HG03460 (cell line): ENCODE results near the gene CD52.
"Not testable (repeated sequence)": the region's sequence is repeated elsewhere in the genome, so short reads cannot be mapped to it uniquely, and the experiment has no call there.

ENCODE experiments used
- ATAC-seq: cut with Tn5 transposase; IDR thresholded peaks from one replicate; pipeline ENCODE4 v1.9.1; 2021; ENCODE audit not compliant: unreplicated experiment

The CD52 gene

GRCh38 chr1:26283871-26284596 lies 33.7 kb upstream of the CD52 start:
- no peak for ATAC-seq

GRCh38 chr1:26284597-26285347 lies 33.0 kb upstream of the CD52 start:
- no peak for ATAC-seq

GRCh38 chr1:26285366-26286063 lies 32.2 kb upstream of the CD52 start:
- no peak for ATAC-seq

GRCh38 chr1:26286064-26286416 lies 31.7 kb upstream of the CD52 start:
- no peak for ATAC-seq

GRCh38 chr1:26287033-26287711 lies 30.6 kb upstream of the CD52 start:
- ATAC-seq: peak; percentile 38

- no peak for ATAC-seq
Observed at GRCh38 chr1:26287811-26288210, 29.9 kb upstream of the CD52 start.

- no peak for ATAC-seq
Observed at GRCh38 chr1:26288311-26288941, 29.3 kb upstream of the CD52 start.

- ATAC-seq: peak; percentile 34
Observed at GRCh38 chr1:26289158-26290059, 28.3 kb upstream of the CD52 start.

GRCh38 chr1:26290122-26290881 lies 27.5 kb upstream of the CD52 start:
- no peak for ATAC-seq

- ATAC-seq: no peak
Observed at GRCh38 chr1:26290882-26291261, 26.9 kb upstream of the CD52 start.

- ATAC-seq: no peak
Observed at GRCh38 chr1:26291433-26291832, 26.3 kb upstream of the CD52 start.

- no peak for ATAC-seq
Observed at GRCh38 chr1:26291939-26292338, 25.8 kb upstream of the CD52 start.

- not testable (repeated sequence) for ATAC-seq
Observed at GRCh38 chr1:26292735-26293134, 25.0 kb upstream of the CD52 start.

- ATAC-seq: no peak
Observed at GRCh38 chr1:26293911-26294463, 23.8 kb upstream of the CD52 start.

GRCh38 chr1:26295194-26296138 lies 22.3 kb upstream of the CD52 start:
- no peak for ATAC-seq

GRCh38 chr1:26296340-26297056 lies 21.3 kb upstream of the CD52 start:
- ATAC-seq: no peak
